ENCODE measurements around the gene SLC16A2.
A peak's percentile ranks its signal among the peaks of the same experiment; 100 is the strongest.
"Not testable (repeated sequence)": the region's sequence is repeated elsewhere in the genome, so short reads cannot be mapped to it uniquely, and the experiment has no call there.

Gene SLC16A2

DNA sequence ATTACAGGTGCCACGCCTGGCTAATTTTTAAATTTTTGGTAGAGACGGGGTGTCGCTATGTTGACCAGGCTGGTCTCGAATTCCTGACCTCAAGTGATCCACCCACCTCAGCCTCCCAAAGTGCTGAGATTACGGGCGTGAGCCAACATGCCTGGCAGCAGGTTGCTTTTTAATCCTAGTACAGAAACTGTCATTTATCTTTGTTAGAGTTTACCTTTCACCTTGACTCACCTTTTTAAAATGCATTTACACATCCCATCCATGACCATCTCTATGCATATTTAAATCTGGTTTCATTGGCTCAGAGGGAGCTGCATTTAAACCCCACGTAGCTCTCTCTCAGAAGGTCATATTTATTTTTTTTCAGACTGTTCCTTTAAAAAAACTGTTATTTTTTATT, 31.9 kb downstream of the SLC16A2 start (continued):
- TF ChIP-seq OSR1 (CRISPR knock-in tag; IDR thresholded peaks at IDR 0.05) (no peak), ARNTL (CRISPR knock-in tag; IDR thresholded peaks at IDR 0.05; ENCODE audit: borderline replicate concordance, low read depth) (no peak), PPARA (CRISPR knock-in tag; IDR thresholded peaks at IDR 0.05; ENCODE audit: borderline replicate concordance) (no peak)

DNA sequence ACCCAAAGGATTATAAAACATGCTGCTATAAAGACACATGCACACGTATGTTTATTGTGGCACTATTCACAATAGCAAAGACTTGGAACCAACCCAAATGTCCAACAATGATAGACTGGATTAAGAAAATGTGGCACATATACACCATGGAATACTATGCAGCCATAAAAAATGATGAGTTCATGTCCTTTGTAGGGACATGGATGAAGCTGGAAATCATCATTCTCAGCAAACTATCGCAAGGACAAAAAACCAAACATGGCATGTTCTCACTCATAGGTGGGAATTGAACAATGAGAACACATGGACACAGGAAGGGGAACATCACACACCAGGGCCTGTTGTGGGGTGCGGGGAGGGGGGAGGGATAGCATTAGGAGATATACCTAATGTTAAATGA, 32.9 kb downstream of the SLC16A2 start:
- ATAC-seq: not testable (repeated sequence)

DNA sequence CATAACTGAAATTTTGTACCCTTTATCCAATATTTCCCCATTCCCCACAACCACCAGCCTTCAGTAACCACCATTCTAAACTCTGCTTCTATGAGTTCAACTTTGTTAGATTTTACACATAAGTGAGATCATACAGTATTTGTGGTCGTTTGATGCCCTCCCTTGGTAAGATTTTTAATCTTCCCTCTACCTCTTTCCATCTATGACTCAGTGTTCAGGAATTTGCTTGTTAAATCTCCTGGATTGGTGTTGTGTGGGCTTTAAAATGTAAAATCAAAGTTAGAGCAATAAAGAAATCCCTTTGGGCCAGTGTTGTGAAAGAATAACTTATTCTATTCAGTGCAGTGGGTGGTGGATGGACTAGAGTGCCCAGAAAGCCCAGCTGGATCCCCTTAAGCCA, 37.4 kb downstream of the SLC16A2 start:
- peak; percentile 67 for ATAC-seq
- TF ChIP-seq PATZ1 (CRISPR knock-in tag; IDR thresholded peaks at IDR 0.05; ENCODE audit: borderline replicate concordance): no peak
- TF ChIP-seq TCF4 (CRISPR knock-in tag; IDR thresholded peaks at IDR 0.05; ENCODE audit: borderline replicate concordance): no peak

DNA sequence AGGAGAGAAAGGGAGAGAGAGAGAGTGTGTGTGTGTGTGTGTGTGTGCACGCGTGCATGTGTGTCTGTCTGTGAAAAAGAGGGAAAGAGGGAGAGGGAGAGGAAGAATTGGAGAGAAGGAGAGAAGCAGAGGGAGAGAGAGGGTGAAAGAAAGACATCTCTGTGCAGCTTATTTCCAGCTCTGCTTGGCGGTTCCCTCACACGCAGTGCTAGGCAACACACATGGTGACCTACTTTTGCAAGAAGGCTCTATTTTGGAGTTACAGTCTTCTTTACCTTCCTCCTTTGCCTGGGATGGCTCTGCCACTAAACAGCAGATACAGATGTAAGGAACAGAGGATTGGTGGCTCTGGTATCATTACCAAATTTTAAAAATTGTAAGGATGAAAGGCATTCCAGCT, 40.1 kb downstream of the SLC16A2 start:
- TF ChIP-seq PPARA (CRISPR knock-in tag; IDR thresholded peaks at IDR 0.05; ENCODE audit: borderline replicate concordance) (no peak), ZFP3 (CRISPR knock-in tag; IDR thresholded peaks at IDR 0.05) (no peak), ZNF565 (CRISPR knock-in tag; conservative IDR thresholded peaks at IDR 0.05; ENCODE audit: low read depth) (no peak), ZNF70 (CRISPR knock-in tag; IDR thresholded peaks at IDR 0.05) (no peak), ZFP30 (CRISPR knock-in tag; IDR thresholded peaks at IDR 0.05) (no peak), BACH2 (CRISPR knock-in tag; IDR thresholded peaks at IDR 0.05; ENCODE audit: borderline replicate concordance) (no peak), CSDC2 (CRISPR knock-in tag; IDR thresholded peaks at IDR 0.05) (no peak), OSR1 (CRISPR knock-in tag; IDR thresholded peaks at IDR 0.05) (no peak), PATZ1 (CRISPR knock-in tag; IDR thresholded peaks at IDR 0.05; ENCODE audit: borderline replicate concordance) (no peak), SNAI2 (CRISPR knock-in tag; IDR thresholded peaks at IDR 0.05) (no peak), TCF4 (CRISPR knock-in tag; IDR thresholded peaks at IDR 0.05; ENCODE audit: borderline replicate concordance) (no peak), ESRRG (CRISPR knock-in tag; IDR thresholded peaks at IDR 0.05) (no peak), ZNF8 (CRISPR knock-in tag; IDR thresholded peaks at IDR 0.05) (no peak), GLIS3 (CRISPR knock-in tag; IDR thresholded peaks at IDR 0.05) (no peak), ZC3H10 (CRISPR knock-in tag; IDR thresholded peaks at IDR 0.05) (no peak), RARB (CRISPR knock-in tag; IDR thresholded peaks at IDR 0.05) (no peak)
- TF ChIP-seq, protein P1, sequence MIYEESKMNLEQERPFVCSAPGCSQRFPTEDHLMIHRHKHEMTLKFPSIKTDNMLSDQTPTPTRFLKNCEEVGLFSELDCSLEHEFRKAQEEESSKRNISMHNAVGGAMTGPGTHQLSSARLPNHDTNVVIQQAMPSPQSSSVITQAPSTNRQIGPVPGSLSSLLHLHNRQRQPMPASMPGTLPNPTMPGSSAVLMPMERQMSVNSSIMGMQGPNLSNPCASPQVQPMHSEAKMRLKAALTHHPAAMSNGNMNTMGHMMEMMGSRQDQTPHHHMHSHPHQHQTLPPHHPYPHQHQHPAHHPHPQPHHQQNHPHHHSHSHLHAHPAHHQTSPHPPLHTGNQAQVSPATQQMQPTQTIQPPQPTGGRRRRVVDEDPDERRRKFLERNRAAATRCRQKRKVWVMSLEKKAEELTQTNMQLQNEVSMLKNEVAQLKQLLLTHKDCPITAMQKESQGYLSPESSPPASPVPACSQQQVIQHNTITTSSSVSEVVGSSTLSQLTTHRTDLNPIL (CRISPR knock-in tag; IDR thresholded peaks at IDR 0.05; ENCODE audit: low read depth): no peak
- TF ChIP-seq, protein P2, sequence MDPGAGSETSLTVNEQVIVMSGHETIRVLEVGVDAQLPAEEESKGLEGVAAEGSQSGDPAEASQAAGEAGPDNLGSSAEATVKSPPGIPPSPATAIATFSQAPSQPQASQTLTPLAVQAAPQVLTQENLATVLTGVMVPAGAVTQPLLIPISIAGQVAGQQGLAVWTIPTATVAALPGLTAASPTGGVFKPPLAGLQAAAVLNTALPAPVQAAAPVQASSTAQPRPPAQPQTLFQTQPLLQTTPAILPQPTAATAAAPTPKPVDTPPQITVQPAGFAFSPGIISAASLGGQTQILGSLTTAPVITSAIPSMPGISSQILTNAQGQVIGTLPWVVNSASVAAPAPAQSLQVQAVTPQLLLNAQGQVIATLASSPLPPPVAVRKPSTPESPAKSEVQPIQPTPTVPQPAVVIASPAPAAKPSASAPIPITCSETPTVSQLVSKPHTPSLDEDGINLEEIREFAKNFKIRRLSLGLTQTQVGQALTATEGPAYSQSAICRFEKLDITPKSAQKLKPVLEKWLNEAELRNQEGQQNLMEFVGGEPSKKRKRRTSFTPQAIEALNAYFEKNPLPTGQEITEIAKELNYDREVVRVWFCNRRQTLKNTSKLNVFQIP (CRISPR knock-in tag; IDR thresholded peaks at IDR 0.05; ENCODE audit: borderline replicate concordance, low read depth): no peak
- TF ChIP-seq, protein P3, sequence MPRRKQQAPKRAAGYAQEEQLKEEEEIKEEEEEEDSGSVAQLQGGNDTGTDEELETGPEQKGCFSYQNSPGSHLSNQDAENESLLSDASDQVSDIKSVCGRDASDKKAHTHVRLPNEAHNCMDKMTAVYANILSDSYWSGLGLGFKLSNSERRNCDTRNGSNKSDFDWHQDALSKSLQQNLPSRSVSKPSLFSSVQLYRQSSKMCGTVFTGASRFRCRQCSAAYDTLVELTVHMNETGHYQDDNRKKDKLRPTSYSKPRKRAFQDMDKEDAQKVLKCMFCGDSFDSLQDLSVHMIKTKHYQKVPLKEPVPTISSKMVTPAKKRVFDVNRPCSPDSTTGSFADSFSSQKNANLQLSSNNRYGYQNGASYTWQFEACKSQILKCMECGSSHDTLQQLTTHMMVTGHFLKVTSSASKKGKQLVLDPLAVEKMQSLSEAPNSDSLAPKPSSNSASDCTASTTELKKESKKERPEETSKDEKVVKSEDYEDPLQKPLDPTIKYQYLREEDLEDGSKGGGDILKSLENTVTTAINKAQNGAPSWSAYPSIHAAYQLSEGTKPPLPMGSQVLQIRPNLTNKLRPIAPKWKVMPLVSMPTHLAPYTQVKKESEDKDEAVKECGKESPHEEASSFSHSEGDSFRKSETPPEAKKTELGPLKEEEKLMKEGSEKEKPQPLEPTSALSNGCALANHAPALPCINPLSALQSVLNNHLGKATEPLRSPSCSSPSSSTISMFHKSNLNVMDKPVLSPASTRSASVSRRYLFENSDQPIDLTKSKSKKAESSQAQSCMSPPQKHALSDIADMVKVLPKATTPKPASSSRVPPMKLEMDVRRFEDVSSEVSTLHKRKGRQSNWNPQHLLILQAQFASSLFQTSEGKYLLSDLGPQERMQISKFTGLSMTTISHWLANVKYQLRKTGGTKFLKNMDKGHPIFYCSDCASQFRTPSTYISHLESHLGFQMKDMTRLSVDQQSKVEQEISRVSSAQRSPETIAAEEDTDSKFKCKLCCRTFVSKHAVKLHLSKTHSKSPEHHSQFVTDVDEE (CRISPR knock-in tag; IDR thresholded peaks at IDR 0.05): no peak
- ATAC-seq: no peak

Data from SK-N-SH treated with all-trans-retinoic acid at 6 μM for 48 hours (cell line).